BE2C (cell line): ENCODE measurements around the gene GNAO1.

Experiments
- DNase-seq: peaks from one replicate; pipeline ENCODE4 v3.0.0-alpha.2; 2020
- H3K27me3 ChIP-seq: fragments of 250-450 bp; sonication (Bioruptor Pico); 2 replicates; pipeline ENCODE4 v1.5.1; 2020; ENCODE audit warnings: mild to moderate bottlenecking
- H3K36me3 ChIP-seq: fragments of 250-450 bp; sonication (Bioruptor Pico); 2 replicates; pipeline ENCODE4 v1.5.1; 2020; ENCODE audit warnings: mild to moderate bottlenecking
- H3K4me1 ChIP-seq: fragments of 250-450 bp; sonication (Bioruptor Pico); 2 replicates; pipeline ENCODE4 v1.5.1; 2020
- H3K4me3 ChIP-seq: 2 replicates; pipeline ENCODE4 v1.5.1; 2011; ENCODE audit warnings: low read depth, low read length
- H3K9me3 ChIP-seq: fragments of 250-450 bp; sonication (Bioruptor Pico); 2 replicates; pipeline ENCODE4 v1.5.1; 2020
- TF ChIP-seq, protein P1 (sequence below): IDR thresholded peaks from 2 replicates; pipeline ENCODE4 v1.5.1; 2012; ENCODE audit warnings: mild to moderate bottlenecking, low read depth, low read length

The GNAO1 gene

GRCh38 chr16:56300242-56300623 is 108.9 kb downstream of the GNAO1 start:
- Histone ChIP-seq H3K4me1 (peaks cover 24% of the 10 kb centered on the region), H3K4me3 (no peak overlapping the region), H3K36me3 (peaks cover 37% of the 10 kb centered on the region), H3K27me3 (no peaks in the 10 kb centered on the region), H3K9me3 (no peaks in the 10 kb centered on the region)
- TF ChIP-seq, protein P1, sequence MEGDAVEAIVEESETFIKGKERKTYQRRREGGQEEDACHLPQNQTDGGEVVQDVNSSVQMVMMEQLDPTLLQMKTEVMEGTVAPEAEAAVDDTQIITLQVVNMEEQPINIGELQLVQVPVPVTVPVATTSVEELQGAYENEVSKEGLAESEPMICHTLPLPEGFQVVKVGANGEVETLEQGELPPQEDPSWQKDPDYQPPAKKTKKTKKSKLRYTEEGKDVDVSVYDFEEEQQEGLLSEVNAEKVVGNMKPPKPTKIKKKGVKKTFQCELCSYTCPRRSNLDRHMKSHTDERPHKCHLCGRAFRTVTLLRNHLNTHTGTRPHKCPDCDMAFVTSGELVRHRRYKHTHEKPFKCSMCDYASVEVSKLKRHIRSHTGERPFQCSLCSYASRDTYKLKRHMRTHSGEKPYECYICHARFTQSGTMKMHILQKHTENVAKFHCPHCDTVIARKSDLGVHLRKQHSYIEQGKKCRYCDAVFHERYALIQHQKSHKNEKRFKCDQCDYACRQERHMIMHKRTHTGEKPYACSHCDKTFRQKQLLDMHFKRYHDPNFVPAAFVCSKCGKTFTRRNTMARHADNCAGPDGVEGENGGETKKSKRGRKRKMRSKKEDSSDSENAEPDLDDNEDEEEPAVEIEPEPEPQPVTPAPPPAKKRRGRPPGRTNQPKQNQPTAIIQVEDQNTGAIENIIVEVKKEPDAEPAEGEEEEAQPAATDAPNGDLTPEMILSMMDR = no peak
- DNase-seq = no peak

- Histone ChIP-seq H3K9me3 (no peaks in the 10 kb centered on the region), H3K4me3 (no peak overlapping the region), H3K36me3 (peaks cover 38% of the 10 kb centered on the region), H3K27me3 (no peaks in the 10 kb centered on the region), H3K4me1 (peaks cover 18% of the 10 kb centered on the region)
- TF ChIP-seq, protein P1 = no peak
- DNase-seq = no peak
These were observed 109.9 kb downstream of the GNAO1 start for GRCh38 chr16:56300891-56301850.

DNA sequence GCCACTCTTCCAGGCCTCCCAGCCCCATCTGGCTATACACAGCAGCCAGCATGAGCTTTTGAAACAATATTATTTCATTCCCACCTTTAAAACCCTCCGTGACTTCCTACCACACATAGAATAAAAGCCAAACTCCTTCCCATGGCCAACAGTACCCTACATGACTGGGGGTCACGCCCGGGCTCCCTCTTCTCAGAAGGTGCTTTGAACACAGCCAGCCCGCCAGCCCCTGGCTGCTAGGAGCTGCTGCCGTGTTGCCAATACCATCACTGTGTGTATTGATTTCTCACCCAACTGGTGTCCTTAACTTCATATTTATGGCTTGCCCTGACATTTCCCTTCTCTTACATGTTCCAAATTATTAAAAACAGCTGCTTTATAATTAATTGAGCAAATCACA is 111.2 kb downstream of the GNAO1 start:
- Histone ChIP-seq H3K4me1 (peaks cover 5% of the 10 kb centered on the region), H3K27me3 (no peaks in the 10 kb centered on the region), H3K36me3 (peaks cover 46% of the 10 kb centered on the region), H3K4me3 (no peak overlapping the region), H3K9me3 (no peaks in the 10 kb centered on the region)
- TF ChIP-seq, protein P1 = no peak
- DNase-seq = no peak

DNA sequence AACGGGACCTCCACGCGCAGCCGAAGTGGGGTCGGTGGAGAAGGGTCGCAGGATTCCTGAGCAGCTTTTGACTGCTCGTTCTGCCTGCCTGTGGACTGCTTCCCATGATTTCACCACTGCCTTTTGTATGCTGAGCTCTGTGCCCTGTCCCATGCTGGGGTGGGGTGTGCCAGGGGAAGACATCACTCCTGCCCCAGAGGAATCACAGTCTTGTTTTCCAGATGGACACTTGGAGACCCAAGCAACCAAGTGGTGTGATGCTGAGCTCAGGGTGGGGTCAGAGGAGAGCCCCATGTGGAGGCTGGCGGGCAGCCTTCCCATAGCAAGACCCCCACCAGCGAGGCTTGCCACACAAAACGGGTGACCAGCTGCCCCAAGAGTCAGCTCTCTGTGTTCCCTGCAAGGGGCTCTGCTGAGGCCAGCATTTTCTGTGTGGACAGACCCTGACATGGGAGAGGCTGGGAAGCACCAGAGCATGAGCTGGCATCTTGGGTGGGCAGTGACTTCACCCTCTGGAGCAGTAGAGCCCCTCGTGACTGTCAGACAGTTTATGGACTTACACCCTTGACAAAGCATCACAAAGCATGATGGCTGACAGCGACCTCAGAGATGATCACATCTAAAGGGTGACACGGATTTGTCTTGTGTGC is 111.9 kb downstream of the GNAO1 start:
- H3K27me3 ChIP-seq = no peaks in the 10 kb centered on the region
- H3K9me3 ChIP-seq = no peaks in the 10 kb centered on the region
- peaks cover 52% of the 10 kb centered on the region for H3K36me3 ChIP-seq
- no peak for DNase-seq
- TF ChIP-seq, protein P1 = no peak
- peaks cover 3% of the 10 kb centered on the region; the same call in 1 of the 2 replicates for H3K4me1 ChIP-seq
- no peak overlapping the region for H3K4me3 ChIP-seq

GRCh38 chr16:56303880-56304279 is 112.6 kb downstream of the GNAO1 start:
- Histone ChIP-seq H3K27me3 (no peaks in the 10 kb centered on the region), H3K4me3 (no peak overlapping the region)
- TF ChIP-seq, protein P1 = no peak

More at GRCh38 chr16:56303880-56304279, 112.6 kb downstream of the GNAO1 start:
- H3K4me1 ChIP-seq = peaks cover 3% of the 10 kb centered on the region; the same call in 1 of the 2 replicates
- peaks cover 54% of the 10 kb centered on the region for H3K36me3 ChIP-seq
- H3K9me3 ChIP-seq = no peaks in the 10 kb centered on the region
- no peak for DNase-seq
